HG02973 (cell line): Measurements from ENCODE around the gene HRH2.
"Not testable (repeated sequence)": the region's sequence is repeated elsewhere in the genome, so short reads cannot be mapped to it uniquely, and the experiment has no call there.

Experiments
- ATAC-seq: cut with Tn5 transposase; IDR thresholded peaks from one replicate; pipeline ENCODE4 v1.9.1; 2021; ENCODE audit warnings: moderate library complexity; ENCODE audit not compliant: unreplicated experiment

HRH2 gene

DNA sequence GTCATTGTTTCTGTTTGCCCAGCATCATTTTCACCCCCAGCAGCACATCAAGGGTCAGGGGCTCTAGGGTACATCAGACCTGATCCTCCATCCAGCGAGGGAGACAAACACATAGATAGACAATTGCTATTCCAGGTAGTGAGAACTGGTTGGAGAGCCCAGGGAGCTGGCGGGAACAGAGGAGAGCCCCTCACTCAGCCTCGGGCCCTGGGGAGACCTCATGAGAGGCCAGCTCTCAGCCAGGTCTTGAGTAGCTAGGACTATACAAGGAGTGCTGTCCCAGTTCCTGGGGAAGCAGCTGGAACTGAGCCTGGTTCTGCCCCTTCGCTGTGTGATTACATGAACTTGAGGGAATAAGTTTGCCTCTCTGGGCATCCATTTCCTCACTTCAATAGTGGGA, 80.3 kb downstream of the HRH2 start:
- no peak for ATAC-seq

DNA sequence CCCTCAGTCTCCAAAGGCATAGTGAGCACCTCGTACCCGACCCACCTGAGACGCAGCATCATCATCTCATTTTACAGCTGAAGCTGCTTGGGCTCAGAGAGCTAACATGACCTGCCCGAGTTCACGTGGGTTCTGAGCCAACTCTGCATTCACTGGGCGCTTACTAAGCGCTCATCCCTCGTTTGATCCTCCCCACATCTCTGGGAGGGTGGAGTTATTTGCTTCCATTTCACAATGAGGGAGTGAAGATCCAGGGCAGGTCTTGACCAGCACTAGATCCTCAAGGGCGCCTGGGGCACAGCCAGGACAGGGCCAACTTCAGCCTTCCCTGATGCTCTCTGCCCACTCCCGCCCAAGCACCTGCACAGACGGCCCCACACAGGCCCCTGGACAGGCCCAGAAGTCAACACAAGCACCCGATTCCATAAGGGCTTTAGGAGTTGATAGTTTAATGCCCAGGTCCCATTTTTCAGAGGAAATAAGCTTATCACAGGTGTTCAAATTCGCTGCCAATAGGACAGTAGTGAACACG, 80.8 kb downstream of the HRH2 start:
- no peak for ATAC-seq

- no peak for ATAC-seq
These were observed 82.1 kb downstream of the HRH2 start for GRCh38 chr5:175740014-175740413.

DNA sequence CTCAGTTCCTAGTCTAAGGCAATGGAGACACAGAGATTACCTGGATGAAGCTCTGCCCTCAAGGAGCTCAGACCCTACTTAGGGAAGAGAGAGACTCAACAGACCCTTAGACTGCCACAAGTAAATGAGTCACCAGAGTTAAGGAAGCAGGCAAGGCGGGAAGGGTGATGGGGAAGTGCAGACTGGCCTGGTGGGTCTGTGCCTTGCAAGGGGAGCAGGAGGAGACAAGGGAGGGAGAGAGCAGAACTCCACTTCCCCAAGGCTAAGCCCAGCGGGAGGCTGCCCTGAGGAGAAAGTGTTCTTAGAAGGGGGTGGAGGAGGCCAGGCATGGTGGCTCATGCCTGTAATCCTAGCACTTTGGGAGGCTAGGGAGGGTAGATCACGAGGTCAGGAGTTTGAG, 83.7 kb downstream of the HRH2 start:
- ATAC-seq, result no peak

DNA sequence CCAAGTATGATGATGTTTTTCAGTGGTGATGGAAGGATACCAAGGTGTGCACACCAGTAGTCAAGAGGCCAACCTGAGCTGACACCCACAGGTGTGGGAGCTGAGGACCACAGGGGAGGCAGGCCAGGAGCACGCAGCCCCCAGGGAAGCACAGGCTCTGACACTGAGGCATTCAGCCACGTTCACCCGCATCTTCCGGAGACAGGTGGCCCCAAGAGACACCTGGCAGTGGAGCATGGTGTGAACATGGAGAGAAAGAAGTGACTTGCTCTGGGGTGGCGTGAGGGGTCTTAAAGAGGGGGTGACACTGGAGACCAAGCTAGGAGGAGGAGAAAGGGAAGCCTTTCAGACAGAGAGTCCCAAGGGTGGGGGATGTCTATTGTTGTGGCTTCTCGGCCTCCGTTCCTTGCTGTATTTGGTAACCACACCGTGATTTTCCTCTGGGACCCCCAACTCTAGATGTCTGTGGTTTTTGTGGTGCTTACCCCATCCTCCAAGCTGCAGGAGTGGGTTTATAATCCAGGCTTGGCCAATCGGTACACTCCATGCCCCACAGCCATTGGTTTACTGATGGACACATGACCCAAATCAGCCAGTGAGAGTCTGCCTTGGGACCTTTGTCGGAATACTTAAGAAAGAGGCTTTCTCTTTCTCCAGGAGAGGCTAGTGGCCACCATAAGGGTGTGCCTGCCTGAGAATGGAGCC, 84.6 kb downstream of the HRH2 start:
- no peak for ATAC-seq

- ATAC-seq, result no peak
These were observed 85.9 kb downstream of the HRH2 start for GRCh38 chr5:175743676-175744210.

- no peak for ATAC-seq
These were observed 87.3 kb downstream of the HRH2 start for GRCh38 chr5:175745210-175745609.

- ATAC-seq, result no peak
These were observed 89.0 kb downstream of the HRH2 start for GRCh38 chr5:175746851-175747250.

GRCh38 chr5:175747539-175748060, 89.7 kb downstream of the HRH2 start:
- ATAC-seq, result no peak

GRCh38 chr5:175748650-175749049, 90.8 kb downstream of the HRH2 start:
- no peak for ATAC-seq

DNA sequence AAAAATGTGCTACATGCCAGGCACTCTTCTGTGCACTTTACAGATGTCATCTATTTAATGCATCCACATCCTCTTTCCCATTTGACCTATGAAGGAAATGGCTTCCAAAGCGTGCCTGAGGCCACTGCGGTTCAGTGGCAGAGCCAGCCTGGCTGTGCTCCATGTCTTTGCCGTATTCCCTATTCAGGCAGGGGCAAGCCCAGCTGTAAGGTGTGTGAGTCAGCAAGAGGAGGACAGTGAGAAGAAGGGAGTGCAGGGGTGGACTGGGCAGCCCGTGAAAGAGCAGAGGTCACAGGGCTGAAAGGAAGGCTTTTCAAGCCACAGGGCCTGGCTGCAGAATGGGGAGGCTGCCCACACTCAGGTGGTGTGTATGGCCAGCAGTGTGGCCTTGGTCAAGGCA, 91.7 kb downstream of the HRH2 start:
- ATAC-seq, result no peak

DNA sequence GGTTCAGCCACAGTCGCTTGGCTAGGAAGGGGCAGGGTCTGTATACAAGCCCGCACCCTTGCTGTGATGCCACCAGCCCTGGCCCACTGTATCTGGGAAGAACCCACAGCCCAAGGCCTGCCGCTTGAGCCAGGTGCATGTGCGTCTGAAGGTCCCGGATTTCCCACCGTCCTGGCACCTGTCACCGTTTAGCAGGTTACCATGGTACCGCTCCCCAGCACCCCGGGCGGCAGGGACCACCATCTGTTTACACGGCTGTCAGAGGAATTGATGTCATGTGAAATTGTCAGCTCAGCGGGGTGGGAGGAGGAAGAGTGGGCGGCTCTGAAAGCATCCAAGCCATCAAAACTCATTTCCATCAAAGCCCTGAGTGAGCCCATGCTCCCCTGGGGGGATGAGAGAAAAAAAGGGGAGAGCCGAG, 92.7 kb downstream of the HRH2 start:
- no peak for ATAC-seq

GRCh38 chr5:175751369-175751768, 93.5 kb downstream of the HRH2 start:
- no peak for ATAC-seq

- ATAC-seq, result no peak
These were observed 95.1 kb downstream of the HRH2 start for GRCh38 chr5:175752826-175753535.

DNA sequence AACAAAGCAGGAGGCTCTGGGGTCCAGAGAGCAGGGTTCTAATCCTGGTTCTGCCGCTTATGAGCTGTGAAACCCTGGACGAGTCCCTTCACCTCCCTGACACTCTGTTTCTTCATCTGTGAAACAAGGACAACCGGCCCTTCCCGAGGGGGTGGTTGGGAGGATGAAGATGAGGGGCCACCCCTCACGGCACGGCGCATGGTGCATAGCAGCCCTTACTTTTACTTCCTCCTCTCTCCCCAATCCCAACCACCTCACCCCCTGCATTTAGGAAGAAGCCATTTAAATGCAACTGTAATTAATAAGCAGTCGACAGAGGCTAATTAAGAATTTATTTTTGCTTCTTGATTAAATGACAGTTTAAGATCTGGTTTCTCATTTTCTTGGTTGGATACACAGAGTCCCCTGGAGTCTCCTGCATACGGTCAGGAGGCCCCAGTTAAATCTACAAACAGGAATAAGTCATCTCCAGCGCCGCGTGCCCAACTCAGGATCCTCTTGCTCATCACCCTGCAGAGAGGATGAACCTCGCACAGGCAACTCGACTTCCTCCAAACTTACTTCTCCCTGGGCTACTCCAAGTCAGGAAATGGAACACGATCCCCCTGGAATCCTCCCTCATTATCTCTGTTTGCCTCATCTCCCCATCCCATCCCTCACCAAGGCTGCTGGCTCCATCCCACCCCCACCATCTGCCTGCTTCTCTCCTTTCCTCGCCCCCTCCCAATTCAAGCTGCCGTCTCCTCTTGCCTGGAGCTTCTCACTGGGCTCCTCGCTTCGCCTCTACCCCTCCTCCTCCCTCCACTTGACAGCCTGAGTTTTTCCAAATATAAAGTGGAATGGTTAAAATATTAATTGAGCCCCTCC, 95.9 kb downstream of the HRH2 start:
- no peak for ATAC-seq

DNA sequence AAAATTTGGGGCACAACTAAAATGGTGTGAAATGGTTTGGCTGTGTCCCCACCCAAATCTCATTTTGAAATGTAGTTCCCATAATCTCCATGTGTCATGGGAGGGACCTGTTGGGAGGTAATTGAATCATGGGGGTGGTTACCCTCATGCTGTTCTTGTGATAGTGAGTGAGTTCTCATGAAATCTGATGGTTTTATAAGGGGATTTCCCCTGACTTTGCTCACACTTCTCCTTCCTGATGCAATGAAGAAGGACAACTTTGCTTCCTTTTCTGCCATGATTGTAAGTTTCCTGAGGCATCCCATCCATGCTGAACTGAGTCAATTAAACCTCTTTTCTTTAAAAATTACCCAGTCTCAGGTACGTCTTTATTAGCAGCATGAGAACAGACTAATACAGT, 102.1 kb downstream of the HRH2 start:
- ATAC-seq, result not testable (repeated sequence)
